HG03378 (cell line): ENCODE measurements around the gene ACTR5.
"Not testable (repeated sequence)": the region's sequence is repeated elsewhere in the genome, so short reads cannot be mapped to it uniquely, and the experiment has no call there.

Source experiments
- ATAC-seq: cut with Tn5 transposase; IDR thresholded peaks from one replicate; pipeline ENCODE4 v1.9.1; 2021; ENCODE audit warnings: mild to moderate bottlenecking, moderate library complexity; ENCODE audit not compliant: unreplicated experiment

The ACTR5 gene

DNA sequence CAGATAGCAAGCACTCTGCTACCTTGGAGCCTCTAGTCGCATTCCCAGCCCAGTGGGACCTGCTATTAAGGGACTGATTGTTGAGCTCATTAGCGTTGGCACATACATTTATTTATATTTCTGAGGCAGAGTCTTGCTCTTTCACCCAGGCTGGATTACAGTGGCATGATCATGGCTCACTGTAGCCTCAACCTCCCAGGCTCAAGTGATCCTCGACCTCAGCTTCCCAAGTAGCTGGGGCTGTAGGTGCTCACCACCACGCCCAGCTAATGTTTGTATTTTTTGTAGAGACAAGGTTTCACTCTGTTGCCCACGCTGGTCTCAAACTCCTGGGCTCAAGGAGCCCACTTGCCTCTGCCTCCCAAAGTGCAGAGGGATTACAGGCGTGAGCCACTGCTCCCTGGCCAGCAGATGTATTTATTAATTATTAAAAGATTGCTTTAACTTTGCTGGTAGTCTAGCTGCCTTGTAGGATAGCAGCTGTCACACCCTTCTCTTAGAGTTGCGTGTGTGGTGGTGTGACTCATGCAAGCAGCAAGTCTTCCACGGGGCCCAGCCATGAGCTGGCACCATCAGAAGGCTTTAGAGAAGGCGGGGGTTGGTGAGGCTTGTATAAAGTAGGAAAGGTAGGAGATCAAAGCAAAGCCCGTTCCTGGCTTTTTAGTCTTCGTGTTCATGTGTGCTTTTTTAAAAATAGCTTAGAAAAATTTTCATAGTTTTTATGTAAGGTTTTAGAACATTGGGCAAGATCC, 16.5 kb downstream of the ACTR5 start:
- ATAC-seq: no peak

DNA sequence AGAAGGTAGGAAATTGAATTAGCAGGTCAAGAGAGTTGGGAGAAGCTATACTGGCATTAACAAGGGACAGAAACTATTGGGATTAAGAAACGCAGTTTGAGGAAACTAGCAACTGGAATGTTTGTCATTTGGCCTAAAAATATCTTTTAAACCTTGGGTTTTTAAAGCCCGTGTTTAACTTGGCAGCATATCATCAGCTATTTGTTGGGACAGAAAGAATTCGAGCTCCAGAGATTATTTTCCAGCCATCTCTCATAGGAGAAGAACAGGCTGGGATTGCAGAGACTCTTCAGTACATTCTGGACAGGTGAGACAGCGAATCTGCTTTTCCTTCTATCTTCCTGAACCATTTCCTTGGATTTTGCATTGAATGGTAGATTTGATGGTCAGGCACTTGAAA, 17.8 kb downstream of the ACTR5 start:
- no peak for ATAC-seq

DNA sequence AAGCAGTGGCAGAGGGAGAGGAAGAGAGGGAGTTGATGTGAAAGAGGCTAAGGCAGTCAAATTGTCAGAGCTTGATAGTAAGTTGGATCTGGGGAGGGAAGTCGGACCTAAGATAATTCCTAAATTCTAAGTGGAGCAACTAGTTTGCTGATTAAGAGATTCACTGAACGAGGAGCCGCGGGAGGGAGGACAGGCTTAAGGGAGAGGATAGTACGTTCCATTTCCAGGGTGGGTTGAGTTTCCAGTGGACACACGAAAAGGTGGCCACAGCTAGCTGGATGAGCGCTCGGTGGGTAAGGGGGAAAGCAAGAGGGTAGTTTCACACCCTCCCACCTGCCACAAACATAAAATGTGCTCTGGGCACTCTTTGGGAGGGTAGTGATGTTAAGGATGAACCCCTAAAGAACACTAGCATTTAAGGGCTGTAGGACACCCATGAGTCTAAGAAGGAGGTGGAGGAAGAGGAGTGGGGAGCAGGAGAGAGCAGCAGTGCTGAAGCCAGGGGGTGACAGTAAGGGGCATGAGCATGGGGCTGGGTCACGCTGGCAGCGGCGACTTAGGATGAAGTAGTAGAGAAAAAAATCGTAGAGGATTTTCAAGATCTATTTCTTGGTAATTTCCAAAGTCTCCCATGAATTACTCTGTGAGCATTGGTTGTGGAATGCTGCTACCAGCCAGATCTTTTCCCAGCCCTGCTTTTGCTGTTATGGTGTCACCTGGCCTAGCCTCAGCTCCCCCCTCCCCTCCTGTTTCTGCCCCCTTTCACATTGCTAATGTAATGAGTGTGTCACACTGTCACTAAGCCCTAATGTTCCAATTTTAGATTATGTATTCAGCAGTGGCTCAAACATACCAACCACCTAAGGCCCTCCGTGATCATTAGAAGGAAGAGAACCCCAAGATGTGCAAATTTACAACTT, 21.4 kb downstream of the ACTR5 start:
- ATAC-seq: no peak

DNA sequence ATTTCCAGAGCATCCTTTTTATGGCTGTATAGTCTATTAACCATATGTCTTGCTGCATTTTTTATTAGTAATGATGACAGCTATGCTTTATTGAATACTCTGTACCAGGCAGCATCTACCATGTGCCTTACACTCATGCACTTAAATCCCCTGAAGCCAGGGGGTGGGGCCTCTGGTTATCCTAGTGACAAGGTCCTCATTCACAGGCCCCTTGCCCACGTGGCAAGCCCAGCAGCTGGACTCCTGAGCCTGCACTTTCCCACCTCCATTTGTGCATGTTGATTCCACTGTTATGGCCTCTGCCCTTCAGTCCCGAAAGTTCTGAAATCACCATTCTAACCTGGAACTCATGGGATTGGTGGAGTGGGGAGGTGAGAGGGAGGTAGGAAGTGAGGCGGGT, 22.3 kb downstream of the ACTR5 start:
- ATAC-seq: no peak

DNA sequence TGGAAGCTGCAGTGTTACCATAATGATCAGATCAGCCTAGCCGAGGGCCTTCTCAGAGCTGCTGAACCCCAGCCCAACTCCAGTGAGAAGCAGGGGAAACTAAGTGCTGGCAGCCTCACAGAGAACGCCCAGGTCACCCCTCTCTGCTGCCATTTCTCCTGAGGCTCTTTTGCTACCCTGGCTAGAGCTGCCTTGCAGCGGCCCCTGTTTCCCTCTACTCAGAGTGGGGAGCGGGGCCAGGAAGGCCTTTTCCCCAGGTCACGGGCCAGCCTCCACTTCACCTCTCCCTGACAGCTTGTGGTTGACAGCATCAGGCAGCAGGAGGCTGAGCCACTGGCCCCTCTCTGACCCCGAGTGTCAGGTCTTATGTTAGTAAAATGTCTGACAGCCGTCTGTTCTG, 22.7 kb downstream of the ACTR5 start:
- no peak for ATAC-seq

DNA sequence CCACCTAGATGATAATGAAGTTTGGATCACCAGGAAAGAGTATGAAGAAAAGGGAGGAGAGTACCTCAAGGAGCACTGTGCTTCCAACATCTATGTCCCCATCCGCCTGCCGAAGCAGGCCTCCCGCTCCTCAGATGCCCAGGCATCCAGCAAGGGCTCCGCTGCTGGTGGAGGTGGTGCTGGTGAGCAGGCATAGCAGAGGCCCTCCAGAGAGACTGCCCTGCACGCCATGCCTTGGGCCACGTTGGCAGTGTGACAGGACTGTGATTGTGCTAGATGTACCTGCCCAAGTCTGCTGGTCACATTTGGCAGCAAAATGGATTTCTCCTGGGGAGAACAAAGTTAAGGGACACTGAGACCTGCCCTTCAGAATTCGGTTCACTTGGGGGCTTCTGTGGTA, 23.4 kb downstream of the ACTR5 start:
- ATAC-seq: no peak

DNA sequence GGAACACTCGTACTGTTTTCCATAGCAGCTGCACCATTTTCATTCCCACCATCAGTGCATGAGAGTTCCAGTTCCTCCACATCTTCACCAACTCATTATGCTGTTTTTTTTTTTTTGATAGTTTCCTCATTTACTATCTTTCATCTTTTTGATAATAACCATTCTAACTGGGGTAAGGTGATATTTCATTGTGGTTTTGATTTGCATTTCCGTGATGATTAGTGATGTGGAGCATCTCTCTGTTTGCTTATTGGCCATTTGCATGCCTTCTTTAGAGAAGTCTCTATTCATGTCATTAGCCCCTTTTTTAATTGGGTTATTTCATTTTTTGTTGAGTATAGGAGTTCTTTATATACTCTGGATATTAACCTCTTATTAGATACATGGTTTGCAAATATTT, 25.9 kb downstream of the ACTR5 start:
- ATAC-seq: no peak

DNA sequence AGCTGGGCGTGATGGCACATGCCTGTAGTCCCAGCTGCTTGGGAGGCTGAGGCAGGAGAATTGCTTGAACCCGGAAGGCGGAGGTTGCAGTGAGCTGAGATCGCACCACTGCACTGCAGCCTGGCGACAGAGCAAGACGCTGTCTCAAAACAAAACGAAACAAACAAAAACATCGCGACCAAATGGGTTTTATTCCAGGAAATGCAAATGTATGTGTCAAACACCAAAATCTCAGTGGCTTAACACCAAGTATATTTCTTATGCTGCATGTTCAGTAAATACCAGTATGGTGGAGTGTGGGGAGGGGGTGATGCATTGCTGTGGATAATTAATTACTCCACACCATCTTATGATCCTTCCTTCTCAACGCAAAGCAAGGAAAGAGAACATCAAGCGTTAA, 28.1 kb downstream of the ACTR5 start:
- ATAC-seq: no peak

DNA sequence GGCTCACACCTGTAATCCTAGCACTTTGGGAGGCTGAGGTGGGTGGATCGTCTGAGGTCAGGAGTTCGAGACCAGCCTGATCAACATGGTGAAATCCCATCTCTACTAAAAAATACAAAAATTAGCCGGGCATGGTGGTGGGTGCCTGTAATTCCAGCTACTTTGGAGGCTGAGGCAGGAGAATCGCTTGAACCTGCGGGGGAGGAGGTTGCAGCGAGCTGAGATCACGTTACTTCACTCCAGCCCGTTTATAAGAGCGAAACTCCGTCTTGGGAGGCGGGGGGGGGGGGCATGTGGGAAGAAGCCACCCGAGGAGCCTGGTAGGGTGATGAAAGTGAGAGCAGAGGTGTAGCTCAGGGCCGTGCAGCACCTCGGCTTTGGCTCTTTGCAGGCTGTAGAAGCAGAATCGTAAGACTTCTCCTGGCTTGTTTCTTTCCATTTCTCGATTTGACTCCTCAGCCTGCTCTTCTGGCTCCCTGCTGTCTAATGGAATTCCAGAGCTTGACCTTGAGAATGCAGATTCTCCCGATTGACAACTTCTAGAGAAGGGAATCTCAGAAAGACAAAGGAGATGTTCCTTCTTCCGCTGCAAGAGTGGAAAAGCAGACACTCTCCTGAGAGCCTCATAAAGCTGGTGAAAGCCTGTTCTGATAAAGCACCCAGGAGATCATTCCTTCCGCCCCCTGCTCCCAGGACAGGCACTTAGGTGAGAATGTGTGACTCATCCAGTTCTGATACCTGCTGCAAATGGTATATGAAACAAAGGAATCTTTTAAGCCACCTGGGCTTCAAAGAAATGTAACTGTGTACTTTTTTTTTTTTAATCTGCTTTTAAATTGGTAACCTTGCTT, 31.2 kb downstream of the ACTR5 start:
- ATAC-seq: no peak

DNA sequence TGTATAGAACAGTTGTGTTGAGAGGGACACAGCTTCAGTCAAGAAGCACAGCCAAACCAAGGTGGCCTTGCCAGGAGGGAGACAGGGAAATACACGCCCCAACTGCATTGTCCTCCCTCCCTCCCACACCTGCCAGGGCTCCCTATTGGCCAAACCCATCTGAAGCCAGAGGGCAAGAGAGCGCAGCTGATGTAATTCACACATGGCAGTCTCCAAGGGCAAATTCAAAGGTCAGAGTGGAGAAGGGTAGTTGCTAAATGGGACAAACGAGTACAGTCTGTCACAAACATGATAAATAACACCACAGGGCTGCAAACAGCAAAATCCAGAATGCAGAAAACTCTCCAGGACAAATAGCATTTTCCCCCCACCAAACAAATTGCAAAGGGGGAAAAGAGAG, 34.0 kb downstream of the ACTR5 start:
- ATAC-seq: no peak

DNA sequence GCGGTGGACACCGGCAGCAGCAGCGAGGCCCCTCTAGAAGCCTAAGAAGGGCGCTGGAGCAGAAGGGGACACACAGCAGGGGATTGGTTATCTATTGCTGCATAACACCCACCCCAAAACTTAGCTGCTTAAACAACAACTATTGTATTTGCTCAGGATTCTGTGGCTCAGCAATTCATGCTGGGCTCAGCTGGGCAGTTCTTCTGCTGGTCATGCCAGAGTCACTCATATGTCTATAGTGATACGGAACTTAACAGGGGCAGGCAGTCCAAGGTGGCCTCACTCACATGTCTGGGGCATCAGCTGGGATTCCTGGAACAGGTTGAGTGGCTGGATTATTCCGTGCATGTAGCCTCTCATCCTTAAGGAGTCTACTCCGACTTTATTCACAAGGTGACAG, 39.6 kb downstream of the ACTR5 start:
- ATAC-seq: no peak

DNA sequence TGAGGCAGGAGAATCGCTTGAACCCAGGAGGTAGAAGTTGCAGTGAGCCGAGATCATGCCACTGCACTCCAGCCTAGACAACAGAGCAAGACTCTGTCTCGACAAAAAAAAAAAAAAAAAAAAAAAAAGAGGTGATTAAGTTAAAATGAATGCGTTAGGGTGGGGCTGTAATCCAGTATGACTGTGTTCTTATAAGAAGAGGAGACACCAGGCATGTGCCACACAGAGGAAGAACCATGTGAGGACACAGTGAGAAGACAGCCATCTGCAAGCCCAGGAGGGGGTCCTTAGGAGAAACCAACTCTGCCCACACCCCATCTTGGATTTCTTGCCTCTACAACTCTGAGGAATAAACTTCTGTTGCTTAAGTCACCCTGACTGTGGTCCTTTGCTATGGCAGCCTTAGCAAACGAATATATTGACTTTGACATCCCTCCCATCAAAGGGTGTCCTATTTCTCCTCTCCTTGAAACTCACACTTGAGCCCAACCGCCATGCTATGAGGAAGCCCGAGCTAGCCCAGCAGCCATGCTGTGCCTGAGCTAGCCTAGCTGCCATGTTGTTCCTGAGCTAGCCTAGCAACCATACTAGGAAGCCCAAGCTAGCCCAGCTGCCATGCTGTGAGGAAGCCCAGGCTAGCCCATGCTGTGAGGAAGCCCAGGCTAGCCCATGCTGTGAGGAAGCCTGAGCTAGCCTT, 41.4 kb downstream of the ACTR5 start:
- no peak for ATAC-seq

DNA sequence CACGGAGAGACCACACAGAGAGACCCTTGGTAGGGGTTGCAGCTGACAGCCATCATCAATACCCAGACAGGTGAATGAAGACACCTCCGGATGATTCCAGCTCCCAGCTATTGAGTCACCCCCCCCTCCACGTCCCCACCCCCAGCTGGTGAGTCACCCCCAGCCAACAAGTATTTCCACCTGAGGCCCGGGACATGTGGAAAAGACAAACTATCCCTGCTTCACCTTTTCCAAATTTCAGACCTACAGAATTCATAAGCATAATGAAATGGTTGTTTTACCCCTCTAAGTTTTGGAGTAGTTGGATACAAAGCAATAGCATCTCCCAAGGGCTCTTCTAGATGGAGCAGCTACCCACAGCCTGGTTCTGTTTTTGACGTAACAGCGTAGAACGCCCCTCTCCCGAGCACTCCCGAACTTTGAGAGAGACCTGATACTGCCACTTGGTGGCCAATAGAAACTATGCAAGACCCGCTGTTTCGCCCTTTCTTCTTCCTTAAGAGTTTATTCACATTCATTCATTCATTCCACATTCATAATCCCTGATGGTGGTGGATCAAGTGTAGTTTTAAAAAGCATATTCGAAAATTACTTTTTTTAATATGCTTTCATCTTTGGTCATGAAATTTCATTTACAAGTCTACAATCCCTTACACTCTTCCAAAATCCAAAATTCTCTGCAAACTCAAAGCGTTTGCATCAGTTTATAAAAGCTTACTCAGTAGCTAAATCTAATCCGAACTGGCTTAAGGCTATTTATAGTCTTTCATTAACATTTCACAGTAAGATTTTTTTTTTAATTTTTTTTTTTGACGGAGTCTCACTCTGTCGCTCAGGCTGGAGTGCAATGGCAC, 42.2 kb downstream of the ACTR5 start:
- ATAC-seq: no peak

DNA sequence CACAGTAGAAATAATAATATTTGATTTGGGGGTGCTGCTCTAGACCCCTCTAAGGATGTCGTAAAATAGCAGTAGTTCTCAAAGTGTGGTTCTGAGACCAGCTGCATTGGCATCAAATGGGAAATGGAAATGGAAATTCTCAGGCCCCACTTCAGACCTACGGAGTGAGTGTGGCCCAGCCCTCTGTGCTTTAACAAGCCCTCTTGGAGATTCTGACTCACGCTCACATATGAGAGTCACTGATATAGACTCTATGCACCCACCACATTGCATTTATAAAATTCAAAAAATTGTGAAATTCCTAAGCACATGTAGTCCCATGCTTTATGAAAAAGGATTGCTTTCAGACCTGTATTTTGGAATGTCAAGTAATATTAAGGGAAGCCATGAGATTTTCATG, 43.0 kb downstream of the ACTR5 start:
- ATAC-seq: no peak

DNA sequence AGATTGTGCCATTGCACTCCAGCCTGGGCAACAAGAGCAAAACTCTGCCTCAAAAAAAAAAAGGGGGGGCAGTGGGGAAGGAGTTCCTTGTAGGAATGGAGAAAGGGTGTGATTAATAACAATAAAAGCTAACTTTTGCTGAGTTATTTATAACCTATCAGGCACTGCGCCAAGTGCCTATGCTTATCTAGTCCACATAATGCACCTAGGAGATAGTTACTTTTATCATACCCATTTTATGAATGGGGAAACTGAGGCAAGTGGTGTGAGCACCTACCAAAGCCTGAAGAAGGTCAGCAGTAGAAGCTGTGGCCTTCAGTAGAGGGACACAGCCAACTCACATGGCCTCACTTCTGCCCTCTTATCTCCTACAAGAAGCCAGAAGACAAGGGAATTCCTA, 43.7 kb downstream of the ACTR5 start:
- ATAC-seq: no peak

DNA sequence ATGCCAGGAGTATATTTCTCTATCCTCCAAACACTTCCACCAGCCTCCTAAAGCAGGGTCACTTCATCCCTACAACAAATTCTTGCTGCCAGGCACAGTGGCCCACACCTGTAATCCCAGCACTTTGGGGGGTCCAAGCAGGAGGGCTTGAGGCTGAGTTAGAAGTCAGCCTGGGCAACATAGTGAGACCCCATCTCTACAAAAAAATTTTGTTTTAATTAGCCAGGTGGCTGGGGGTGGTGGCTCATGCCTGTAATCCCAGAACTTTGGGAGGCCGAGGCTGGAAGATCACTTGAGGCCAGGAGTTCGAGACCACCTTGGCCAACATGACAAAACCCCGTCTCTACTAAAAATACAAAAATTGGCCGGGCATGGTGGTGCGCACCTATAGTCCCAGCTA, 45.8 kb downstream of the ACTR5 start:
- ATAC-seq: not testable (repeated sequence)

DNA sequence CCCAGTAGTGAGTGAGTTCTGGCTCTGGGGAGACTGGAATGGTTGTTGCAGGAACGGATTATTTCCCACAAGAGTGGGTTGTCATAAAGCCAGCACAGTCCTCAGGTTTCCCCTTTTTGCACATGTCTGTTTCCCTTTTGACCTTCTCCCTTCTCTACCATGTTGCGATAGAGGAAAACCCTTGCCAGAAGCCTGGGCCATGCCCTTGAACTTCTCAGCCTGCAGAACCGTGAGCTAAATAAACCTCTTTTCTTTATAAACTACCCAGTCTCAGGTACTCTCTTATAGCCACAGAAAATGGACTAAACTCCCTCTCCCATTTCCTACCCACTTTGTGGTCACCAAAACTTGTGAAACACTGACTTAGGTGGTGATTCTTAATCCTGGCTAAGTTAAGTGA, 50.0 kb downstream of the ACTR5 start:
- ATAC-seq: no peak

DNA sequence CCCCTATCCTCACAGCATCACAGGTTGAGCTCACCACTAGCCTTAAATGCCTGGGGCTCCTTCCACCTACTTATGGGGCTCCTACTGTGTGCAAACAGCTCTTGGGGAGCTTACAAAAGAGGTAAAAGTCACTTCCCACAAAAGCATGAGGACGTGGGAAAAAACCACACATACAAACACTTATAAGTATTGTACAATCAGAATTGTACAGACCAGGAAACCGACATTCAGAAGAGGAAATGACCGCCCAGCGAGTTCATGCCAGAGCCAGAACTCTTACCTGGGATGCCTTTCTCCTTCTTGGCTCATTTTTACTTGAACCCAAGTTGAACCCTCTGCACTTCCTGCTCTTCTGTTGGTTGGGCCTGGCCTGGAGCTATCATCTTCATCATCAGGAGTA, 50.9 kb downstream of the ACTR5 start:
- ATAC-seq: no peak

DNA sequence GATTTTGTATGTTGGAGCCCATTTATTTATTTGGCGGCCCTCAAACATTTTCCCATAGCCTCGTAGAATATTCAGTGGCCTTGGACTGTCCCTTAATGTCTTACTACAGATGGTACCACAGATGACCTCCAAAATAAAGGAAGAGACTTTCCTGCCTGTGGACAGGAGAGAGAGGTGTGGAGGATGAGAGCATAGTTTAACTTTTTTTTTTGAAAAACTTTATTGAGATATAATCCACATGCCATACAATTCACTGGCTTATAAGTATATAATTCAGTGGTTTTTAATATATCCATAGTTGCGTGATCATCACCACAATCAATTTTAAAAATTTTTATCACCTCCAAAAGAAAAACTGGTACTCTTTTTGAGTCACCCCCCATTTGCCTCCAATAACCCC, 52.6 kb downstream of the ACTR5 start:
- ATAC-seq: no peak

DNA sequence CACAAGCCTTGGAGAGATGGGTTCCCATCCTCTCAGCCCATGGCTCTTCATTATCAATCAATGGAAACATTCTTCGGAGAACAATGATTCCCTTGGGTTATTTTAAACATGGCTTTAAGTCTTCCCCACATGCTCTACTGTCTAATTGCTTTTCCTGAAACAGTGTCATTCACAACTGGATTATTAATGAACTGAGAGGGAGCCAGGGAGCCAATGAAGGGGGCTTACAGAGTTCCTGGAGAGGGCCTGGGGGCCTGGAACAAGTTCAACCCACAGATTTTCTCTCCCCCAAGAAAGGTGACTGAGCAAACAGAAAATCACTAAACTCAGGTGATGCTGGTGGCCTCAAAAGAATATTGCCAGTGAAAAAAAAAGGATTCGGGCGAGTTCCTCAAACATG, 56.0 kb downstream of the ACTR5 start:
- ATAC-seq: no peak
